ENCODE measurements around the gene ANAPC16. TPM values are rescaled to one million over a fixed set of nuclear protein-coding genes. Genes with fewer than 3 reads are reported as not detected.

ANAPC16 gene
- total RNA-seq, 2 donors from 2014 or later, result 57.4 to 68.4 TPM

DNA sequence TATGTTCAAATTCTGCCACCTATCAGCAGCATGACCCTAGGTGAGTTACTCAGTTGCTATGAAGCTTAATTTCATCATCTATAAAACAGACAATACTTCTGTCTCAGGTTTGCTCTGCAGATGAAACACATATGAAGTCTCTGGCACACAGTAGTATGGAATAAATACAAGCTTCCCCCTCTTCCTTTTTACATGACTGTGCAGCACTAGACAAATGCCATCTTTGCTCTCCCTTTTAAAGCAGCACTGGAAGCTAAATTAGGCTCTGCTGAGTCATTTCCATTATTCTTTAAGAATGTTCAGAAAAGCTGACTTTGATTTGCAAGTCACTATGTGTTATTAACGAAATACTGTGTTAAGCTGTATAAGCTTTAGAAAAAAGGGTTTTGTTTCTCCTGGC, 40.7 kb upstream of the ANAPC16 start:
- Mint-ChIP-seq H3K4me3 (no peak overlapping the region), H3K4me1 (no peaks in the 10 kb centered on the region), H3K27ac (no peak overlapping the region), H3K27me3 (ENCODE audit: insufficient read depth) (no peaks in the 10 kb centered on the region), H3K9me3 (no peaks in the 10 kb centered on the region), H3K36me3 (ENCODE audit: low read depth) (peaks cover 18% of the 10 kb centered on the region)
- H3K27me3 ChIP-seq (ENCODE audit: control insufficient read depth, insufficient read depth, low read length, poor library complexity, severe bottlenecking), result no peaks in the 10 kb centered on the region
- no peak for DNase-seq
- WGBS, 2 experiments (ENCODE audit: insufficient coverage in 1 of 2, insufficient read length in 1 of 2), result 100% methylated on average over 1 of the region's 1 CpG; no CpG with 5 or more reads in 1 of the 2 experiments
- H3K27ac ChIP-seq (ENCODE audit: low read depth, low read length), result no peak overlapping the region
- H3K4me3 ChIP-seq (ENCODE audit: low read length), result no peak overlapping the region
- H3K4me1 ChIP-seq (ENCODE audit: control insufficient read depth, insufficient read depth, low read length), result no peaks in the 10 kb centered on the region
- H3K9ac ChIP-seq (ENCODE audit: extremely low read depth, low read length, poor library complexity, severe bottlenecking), result no peak overlapping the region
- peaks cover 12% of the 10 kb centered on the region for H3K36me3 ChIP-seq (ENCODE audit: control insufficient read depth, insufficient read depth, low read length)
- H3K9me3 ChIP-seq (ENCODE audit: control insufficient read depth, low read length), result no peaks in the 10 kb centered on the region
- TF ChIP-seq, protein P1, sequence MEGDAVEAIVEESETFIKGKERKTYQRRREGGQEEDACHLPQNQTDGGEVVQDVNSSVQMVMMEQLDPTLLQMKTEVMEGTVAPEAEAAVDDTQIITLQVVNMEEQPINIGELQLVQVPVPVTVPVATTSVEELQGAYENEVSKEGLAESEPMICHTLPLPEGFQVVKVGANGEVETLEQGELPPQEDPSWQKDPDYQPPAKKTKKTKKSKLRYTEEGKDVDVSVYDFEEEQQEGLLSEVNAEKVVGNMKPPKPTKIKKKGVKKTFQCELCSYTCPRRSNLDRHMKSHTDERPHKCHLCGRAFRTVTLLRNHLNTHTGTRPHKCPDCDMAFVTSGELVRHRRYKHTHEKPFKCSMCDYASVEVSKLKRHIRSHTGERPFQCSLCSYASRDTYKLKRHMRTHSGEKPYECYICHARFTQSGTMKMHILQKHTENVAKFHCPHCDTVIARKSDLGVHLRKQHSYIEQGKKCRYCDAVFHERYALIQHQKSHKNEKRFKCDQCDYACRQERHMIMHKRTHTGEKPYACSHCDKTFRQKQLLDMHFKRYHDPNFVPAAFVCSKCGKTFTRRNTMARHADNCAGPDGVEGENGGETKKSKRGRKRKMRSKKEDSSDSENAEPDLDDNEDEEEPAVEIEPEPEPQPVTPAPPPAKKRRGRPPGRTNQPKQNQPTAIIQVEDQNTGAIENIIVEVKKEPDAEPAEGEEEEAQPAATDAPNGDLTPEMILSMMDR (conservative IDR thresholded peaks at IDR 0.05), result no peak

DNA sequence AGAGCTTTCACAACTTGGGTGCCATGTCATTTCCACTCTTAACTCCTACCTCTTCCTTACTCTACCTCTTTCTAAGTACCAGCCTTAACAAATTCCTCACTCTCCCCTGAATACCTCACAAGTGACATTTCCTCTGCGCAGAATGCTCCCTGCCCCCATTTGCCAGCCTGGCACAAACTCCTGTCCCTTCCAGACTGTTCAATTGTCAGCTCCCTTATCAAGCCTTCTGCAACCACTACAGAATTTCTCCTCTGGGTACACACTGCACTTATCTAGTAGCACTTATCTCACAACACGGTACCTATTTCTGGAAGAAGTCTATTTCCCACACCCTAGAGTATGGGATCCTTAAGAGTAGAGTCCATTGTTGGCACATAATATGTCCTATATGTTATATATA, 39.1 kb upstream of the ANAPC16 start:
- H3K4me1 Mint-ChIP-seq, result no peaks in the 10 kb centered on the region
- TF ChIP-seq, protein P1 (conservative IDR thresholded peaks at IDR 0.05), result no peak
- 91 to 95% methylated on average over 2 of the region's 2 CpGs for whole genome bisulfite sequencing, 2 experiments (ENCODE audit: insufficient coverage in 1 of 2, insufficient read length in 1 of 2)
- no peak overlapping the region for H3K4me3 Mint-ChIP-seq
- H3K9ac ChIP-seq (ENCODE audit: extremely low read depth, low read length, poor library complexity, severe bottlenecking), result no peak overlapping the region
- H3K9me3 ChIP-seq (ENCODE audit: control insufficient read depth, low read length), result no peaks in the 10 kb centered on the region
- H3K27ac Mint-ChIP-seq, result no peak overlapping the region
- no peaks in the 10 kb centered on the region for H3K27me3 Mint-ChIP-seq (ENCODE audit: insufficient read depth)
- H3K27me3 ChIP-seq (ENCODE audit: control insufficient read depth, insufficient read depth, low read length, poor library complexity, severe bottlenecking), result no peaks in the 10 kb centered on the region
- peaks cover 12% of the 10 kb centered on the region for H3K36me3 Mint-ChIP-seq (ENCODE audit: low read depth)
- no peak overlapping the region for H3K27ac ChIP-seq (ENCODE audit: low read depth, low read length)
- H3K4me1 ChIP-seq (ENCODE audit: control insufficient read depth, insufficient read depth, low read length), result no peaks in the 10 kb centered on the region
- DNase-seq, result no peak
- H3K36me3 ChIP-seq (ENCODE audit: control insufficient read depth, insufficient read depth, low read length), result peaks cover 11% of the 10 kb centered on the region
- H3K9me3 Mint-ChIP-seq, result no peaks in the 10 kb centered on the region
- no peak overlapping the region for H3K4me3 ChIP-seq (ENCODE audit: low read length)

DNA sequence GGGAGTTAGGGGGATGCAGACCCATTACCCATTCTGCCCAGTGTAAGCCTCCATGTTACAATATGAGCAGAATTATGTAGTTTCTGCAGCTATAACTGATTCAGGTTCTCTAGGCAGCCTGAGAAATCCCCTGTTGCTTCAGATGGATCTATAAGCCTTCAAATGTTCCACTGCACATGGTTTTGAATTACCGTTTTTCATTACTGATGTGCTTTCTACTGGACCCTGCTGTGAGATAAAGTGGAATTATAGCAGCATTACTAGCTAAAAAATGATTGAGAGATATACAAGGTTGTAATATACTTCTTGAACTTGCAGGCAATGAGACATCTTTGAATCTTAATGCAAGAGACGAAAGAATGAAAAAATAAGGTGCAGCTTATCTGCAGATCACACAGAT, 38.4 kb upstream of the ANAPC16 start:
- TF ChIP-seq, protein P1 (conservative IDR thresholded peaks at IDR 0.05), result no peak
- H3K4me1 Mint-ChIP-seq, result no peaks in the 10 kb centered on the region
- no peak for DNase-seq
- no peaks in the 10 kb centered on the region for H3K9me3 ChIP-seq (ENCODE audit: control insufficient read depth, low read length)
- H3K27ac Mint-ChIP-seq, result no peak overlapping the region
- H3K36me3 Mint-ChIP-seq (ENCODE audit: low read depth), result peaks cover 18% of the 10 kb centered on the region
- no peaks in the 10 kb centered on the region for H3K27me3 Mint-ChIP-seq (ENCODE audit: insufficient read depth)
- H3K27me3 ChIP-seq (ENCODE audit: control insufficient read depth, insufficient read depth, low read length, poor library complexity, severe bottlenecking), result no peaks in the 10 kb centered on the region
- H3K4me3 ChIP-seq (ENCODE audit: low read length), result no peak overlapping the region
- H3K36me3 ChIP-seq (ENCODE audit: control insufficient read depth, insufficient read depth, low read length), result peaks cover 14% of the 10 kb centered on the region
- H3K27ac ChIP-seq (ENCODE audit: low read depth, low read length), result no peak overlapping the region
- H3K9ac ChIP-seq (ENCODE audit: extremely low read depth, low read length, poor library complexity, severe bottlenecking), result no peak overlapping the region
- no peak overlapping the region for H3K4me3 Mint-ChIP-seq
- WGBS, 2 experiments (ENCODE audit: insufficient coverage in 1 of 2, insufficient read length in 1 of 2), result 85 to 93% methylated on average over 1 to 2 of the region's 2 CpGs
- H3K4me1 ChIP-seq (ENCODE audit: control insufficient read depth, insufficient read depth, low read length), result no peaks in the 10 kb centered on the region
- no peaks in the 10 kb centered on the region for H3K9me3 Mint-ChIP-seq

Measured in endodermal cell (in vitro differentiated cells).